Skeletal muscle satellite cell (primary cell): Measurements from ENCODE around the gene KDM4E.
"Not testable (repeated sequence)": the region's sequence is repeated elsewhere in the genome, so short reads cannot be mapped to it uniquely, and the experiment has no call there.

Experiments used
- H3K27me3 ChIP-seq: 2 replicates; pipeline ENCODE4 v1.7.0; 2013; ENCODE audit warnings: low read length; ENCODE audit not compliant: control insufficient read depth, insufficient read depth
- H3K36me3 ChIP-seq: 2 replicates; pipeline ENCODE4 v1.7.0; 2013; ENCODE audit warnings: mild to moderate bottlenecking, control low read depth, low read length; ENCODE audit not compliant: insufficient read depth
- H3K4me1 ChIP-seq: 2 replicates; pipeline ENCODE4 v1.7.0; 2013; ENCODE audit warnings: low read length; ENCODE audit not compliant: control insufficient read depth, insufficient read depth
- H3K4me2 ChIP-seq: 2 replicates; pipeline ENCODE4 v1.7.0; 2013; ENCODE audit warnings: mild to moderate bottlenecking, low read length
- H3K4me3 ChIP-seq: 2 replicates; pipeline ENCODE4 v1.7.0; 2013; ENCODE audit warnings: low read length
- H3K9ac ChIP-seq: 2 replicates; pipeline ENCODE4 v1.7.0; 2013; ENCODE audit warnings: mild to moderate bottlenecking, low read depth, low read length, moderate library complexity
- H3K9me3 ChIP-seq: replicated peaks from 2 replicates; pipeline ENCODE4 v1.7.0; 2013; ENCODE audit warnings: mild to moderate bottlenecking, control low read depth, low read length

Gene KDM4E

DNA sequence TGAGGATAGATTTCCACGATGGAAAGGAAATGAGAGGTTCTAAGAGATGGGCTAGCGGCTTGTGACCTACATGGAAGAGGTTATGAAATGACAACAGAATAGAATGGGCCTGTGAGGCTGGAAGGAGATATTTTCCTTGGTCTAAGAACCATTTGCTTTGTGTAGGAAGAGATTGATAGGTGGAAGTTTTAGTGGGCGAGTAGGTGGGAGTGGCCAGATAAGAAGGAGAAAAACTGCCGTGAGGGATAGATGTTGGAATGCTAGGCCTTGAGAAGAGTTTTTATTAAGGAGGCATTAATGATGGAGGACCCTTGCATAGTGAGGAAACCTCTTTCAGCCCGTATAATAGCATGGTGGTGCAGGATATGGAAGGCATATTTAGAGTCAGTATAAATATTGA lies 3.6 kb upstream of the KDM4E start:
- H3K9me3 ChIP-seq, H3K27me3 ChIP-seq, H3K36me3 ChIP-seq, H3K4me1 ChIP-seq, H3K4me3 ChIP-seq, H3K9ac ChIP-seq, H3K4me2 ChIP-seq: not testable (repeated sequence)

- not testable (repeated sequence) for H3K36me3 ChIP-seq, H3K9ac ChIP-seq, H3K27me3 ChIP-seq, H3K4me3 ChIP-seq, H3K4me2 ChIP-seq, H3K9me3 ChIP-seq, H3K4me1 ChIP-seq
These were observed 536 bp downstream of the KDM4E start for GRCh38 chr11:95025594-95025993.

GRCh38 chr11:95028357-95028756 lies 3.3 kb downstream of the KDM4E start:
- peaks cover 18% of the 10 kb centered on the region for H3K27me3 ChIP-seq
- H3K4me2 ChIP-seq, result no peak overlapping the region
- H3K36me3 ChIP-seq, result no peaks in the 10 kb centered on the region
- no peaks in the 10 kb centered on the region for H3K9me3 ChIP-seq
- no peak overlapping the region for H3K4me3 ChIP-seq
- no peak overlapping the region for H3K9ac ChIP-seq
- H3K4me1 ChIP-seq, result no peaks in the 10 kb centered on the region

DNA sequence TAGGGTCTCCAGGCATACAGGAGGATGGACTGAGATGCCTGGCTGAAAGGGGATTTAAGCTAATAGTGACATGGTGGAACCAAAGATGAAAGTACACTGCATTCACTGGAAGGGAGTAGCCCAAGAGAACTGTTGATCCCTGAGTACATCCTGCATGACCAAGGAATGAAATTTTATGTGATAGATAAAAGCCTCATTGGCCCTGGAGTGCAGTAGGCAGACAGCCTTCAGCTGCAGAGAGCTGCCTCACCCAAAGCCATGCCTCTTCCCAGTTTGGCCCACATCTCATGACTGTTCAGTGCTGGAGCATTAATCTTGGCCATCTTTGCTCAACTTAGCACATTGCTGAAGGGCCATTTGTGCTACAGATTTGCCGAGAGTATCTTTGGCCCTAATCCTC lies 8.0 kb downstream of the KDM4E start:
- H3K27me3 ChIP-seq, result peaks cover 33% of the 10 kb centered on the region
- H3K36me3 ChIP-seq, result no peaks in the 10 kb centered on the region
- no peaks in the 10 kb centered on the region for H3K9me3 ChIP-seq
- no peak overlapping the region for H3K4me3 ChIP-seq
- no peak overlapping the region for H3K4me2 ChIP-seq
- no peaks in the 10 kb centered on the region for H3K4me1 ChIP-seq
- no peak overlapping the region for H3K9ac ChIP-seq

DNA sequence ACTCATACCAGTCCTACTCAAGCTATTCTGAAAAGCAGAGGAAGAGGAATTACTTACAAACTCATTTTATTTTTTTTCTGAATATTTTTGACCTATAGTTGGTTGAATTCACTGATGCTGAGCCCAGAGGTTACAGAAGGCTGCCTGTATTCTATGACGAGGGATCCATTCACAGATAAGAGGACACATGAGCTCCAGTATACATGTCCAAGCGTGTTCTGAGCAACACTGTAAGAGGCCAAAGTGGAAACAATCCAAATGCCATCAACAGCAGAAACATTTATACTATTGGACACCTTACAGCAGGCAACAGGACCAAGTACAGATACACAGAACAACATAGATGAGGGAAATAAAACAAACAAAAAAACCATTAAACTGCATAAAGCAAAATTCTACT lies 10.3 kb downstream of the KDM4E start:
- H3K9me3 ChIP-seq, result no peaks in the 10 kb centered on the region
- H3K4me1 ChIP-seq, result no peaks in the 10 kb centered on the region
- H3K4me3 ChIP-seq, result no peak overlapping the region
- H3K4me2 ChIP-seq, result no peak overlapping the region
- H3K36me3 ChIP-seq, result no peaks in the 10 kb centered on the region
- H3K27me3 ChIP-seq, result peaks cover 34% of the 10 kb centered on the region
- H3K9ac ChIP-seq, result no peak overlapping the region

GRCh38 chr11:95037356-95038035 lies 12.4 kb downstream of the KDM4E start:
- H3K36me3 ChIP-seq, H3K9me3 ChIP-seq, H3K4me3 ChIP-seq, H3K4me1 ChIP-seq, H3K9ac ChIP-seq, H3K4me2 ChIP-seq: not testable (repeated sequence)
- peaks cover 37% of the 10 kb centered on the region for H3K27me3 ChIP-seq

DNA sequence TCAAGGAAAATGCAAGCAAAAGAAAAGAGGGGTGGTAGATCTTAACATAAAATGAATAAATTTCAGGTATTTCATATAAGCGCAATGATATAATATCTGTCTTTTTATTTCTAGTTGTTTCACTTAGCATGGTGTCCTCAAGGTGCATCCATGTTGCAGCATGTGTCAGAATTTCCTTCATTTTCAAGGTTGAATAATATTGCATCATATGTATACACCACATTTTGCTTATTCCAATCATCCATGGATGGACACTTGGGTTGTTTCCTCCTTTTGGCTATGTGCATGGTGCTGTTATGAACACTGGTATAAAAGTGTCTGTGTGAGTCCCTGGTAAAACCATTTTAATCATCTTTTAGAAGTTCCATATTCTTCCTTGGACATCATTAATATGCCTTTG lies 17.2 kb downstream of the KDM4E start:
- H3K4me2 ChIP-seq, result no peak overlapping the region

GRCh38 chr11:95042906-95043305 lies 17.8 kb downstream of the KDM4E start:
- H3K9me3 ChIP-seq, result no peaks in the 10 kb centered on the region
- H3K4me1 ChIP-seq, result no peaks in the 10 kb centered on the region
- no peak overlapping the region for H3K4me3 ChIP-seq
- no peak overlapping the region for H3K9ac ChIP-seq
- H3K36me3 ChIP-seq, result no peaks in the 10 kb centered on the region
- H3K4me2 ChIP-seq, result no peak overlapping the region
- peaks cover 65% of the 10 kb centered on the region for H3K27me3 ChIP-seq

More for the DNA sequence above, 17.2 kb downstream of the KDM4E start:
- H3K27me3 ChIP-seq, result peaks cover 62% of the 10 kb centered on the region
- no peak overlapping the region for H3K4me3 ChIP-seq
- no peak overlapping the region for H3K9ac ChIP-seq
- no peaks in the 10 kb centered on the region for H3K9me3 ChIP-seq
- H3K36me3 ChIP-seq, result no peaks in the 10 kb centered on the region
- H3K4me1 ChIP-seq, result no peaks in the 10 kb centered on the region

GRCh38 chr11:95044010-95044409 lies 19.0 kb downstream of the KDM4E start:
- peaks cover 71% of the 10 kb centered on the region for H3K27me3 ChIP-seq
- no peaks in the 10 kb centered on the region for H3K4me1 ChIP-seq
- no peaks in the 10 kb centered on the region for H3K36me3 ChIP-seq

DNA sequence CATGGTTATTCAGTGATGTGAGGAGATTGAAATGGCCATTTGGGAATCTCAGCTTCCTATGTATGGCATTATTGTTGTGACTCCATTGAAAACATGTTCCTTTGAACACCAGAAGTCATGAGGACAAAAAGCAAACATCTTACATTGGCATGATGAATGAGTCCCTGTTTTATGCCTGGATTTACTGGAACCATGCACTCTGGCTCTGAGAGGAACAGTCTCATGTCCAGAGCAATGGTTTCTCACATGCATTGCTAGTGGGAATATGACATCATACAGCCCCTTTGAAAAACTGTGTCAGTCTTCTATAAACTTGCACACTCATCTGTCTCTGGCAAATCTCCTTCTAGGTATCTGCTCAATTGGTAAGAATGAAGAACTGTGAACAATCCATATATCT lies 20.8 kb downstream of the KDM4E start:
- Histone ChIP-seq H3K9me3 (no peaks in the 10 kb centered on the region), H3K4me2 (no peak overlapping the region), H3K36me3 (no peaks in the 10 kb centered on the region), H3K4me1 (no peaks in the 10 kb centered on the region), H3K4me3 (no peak overlapping the region), H3K9ac (no peak overlapping the region), H3K27me3 (peaks cover 65% of the 10 kb centered on the region)

More at GRCh38 chr11:95044010-95044409, 19.0 kb downstream of the KDM4E start:
- no peak overlapping the region for H3K4me2 ChIP-seq
- no peaks in the 10 kb centered on the region for H3K9me3 ChIP-seq
- no peak overlapping the region for H3K4me3 ChIP-seq
- no peak overlapping the region for H3K9ac ChIP-seq

GRCh38 chr11:95049122-95049521 lies 24.1 kb downstream of the KDM4E start, which contains the start of gene KDM4F:
TSS of gene KDM4F (plus strand) at chr11:95049422.
- not testable (repeated sequence) for H3K4me1 ChIP-seq, H3K4me2 ChIP-seq, H3K36me3 ChIP-seq, H3K4me3 ChIP-seq, H3K9me3 ChIP-seq, H3K9ac ChIP-seq
- H3K27me3 ChIP-seq, result peaks cover 56% of the 10 kb centered on the region

DNA sequence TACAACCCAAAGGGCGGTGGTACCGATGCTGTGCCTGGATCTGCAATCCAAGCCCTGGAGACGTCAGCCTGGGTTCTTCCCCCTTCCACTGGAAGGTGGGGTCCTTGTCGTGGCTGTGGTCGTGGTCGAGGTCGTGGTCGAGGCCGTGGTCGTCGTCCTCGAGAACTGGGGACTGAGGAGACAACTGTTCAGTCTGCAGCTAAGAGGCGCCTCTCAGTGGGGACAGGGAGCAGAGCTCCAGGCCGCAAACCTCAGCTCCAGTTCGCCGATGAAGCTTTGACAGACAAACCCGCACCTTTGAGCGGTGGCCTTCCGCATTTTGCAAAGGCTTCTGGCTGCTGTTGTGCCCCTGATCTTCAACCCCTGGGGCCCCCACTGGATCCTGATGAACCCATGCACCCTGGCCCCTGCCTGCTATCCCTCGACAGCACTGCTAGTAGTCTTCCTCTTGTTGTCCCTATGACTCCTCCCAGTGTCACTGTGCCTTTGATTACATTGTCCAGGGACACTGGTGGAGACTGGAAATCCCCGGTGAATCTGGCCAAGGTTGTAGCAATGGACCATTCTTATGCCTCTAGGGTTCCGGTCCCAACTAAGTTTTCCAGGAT lies 25.6 kb downstream of the KDM4E start:
- no peaks in the 10 kb centered on the region for H3K4me1 ChIP-seq
- H3K4me3 ChIP-seq, result no peak overlapping the region
- no peak overlapping the region for H3K9ac ChIP-seq

More for the DNA sequence above, 25.6 kb downstream of the KDM4E start:
- Histone ChIP-seq H3K4me2 (no peak overlapping the region), H3K27me3 (peaks cover 55% of the 10 kb centered on the region), H3K36me3 (no peaks in the 10 kb centered on the region), H3K9me3 (no peaks in the 10 kb centered on the region)
